ENCODE measurements around the gene ESD. TPM values are rescaled to one million over a fixed set of nuclear protein-coding genes. Genes with fewer than 3 reads are reported as not detected.

Gene ESD
- total RNA-seq, 1 experiment from 2014 or later: 78.8 TPM

GRCh38 chr13:46817095-46817494 lies 20.1 kb upstream of the ESD start:
- H3K9me3 Mint-ChIP-seq: peaks cover 4 to 10% of the 10 kb centered on the region in 2 experiments
- H4K91ac ChIP-seq (ENCODE audit: insufficient read length, low read depth, low read length): no peak overlapping the region
- H2BK5ac ChIP-seq (ENCODE audit: insufficient read length, low read length): no peak overlapping the region
- H2AK5ac ChIP-seq (ENCODE audit: insufficient read length, low read length): no peak overlapping the region
- H3K27ac ChIP-seq (ENCODE audit: insufficient read length, low read depth, low read length): no peak overlapping the region
- H3K23me2 ChIP-seq (ENCODE audit: insufficient read length, low read depth, low read length, poor library complexity, severe bottlenecking): no peaks in the 10 kb centered on the region
- no peak for DNase-seq
- WGBS (ENCODE audit: extremely low coverage, insufficient read length, low lambda C conversion rate): no CpG with 5 or more reads among the region's 1 CpG
- H3K27me3 Mint-ChIP-seq (ENCODE audit: low read depth): no peaks in the 10 kb centered on the region; the same call in 1 of the 2 replicates
- H2AFZ ChIP-seq (ENCODE audit: low read length): no peak overlapping the region
- H3K4me1 ChIP-seq (ENCODE audit: insufficient read depth, low read length): no peaks in the 10 kb centered on the region
- no peak for TF ChIP-seq CTCF (conservative IDR thresholded peaks at IDR 0.05)
- H3K36me3 Mint-ChIP-seq (ENCODE audit: insufficient read depth in 1 of 3, low read depth in 3 of 3): peaks cover 0 to 4% (median 0%) of the 10 kb centered on the region in 3 experiments; a peak in 4 of 7 replicates
- no peak overlapping the region for H3K9ac ChIP-seq (ENCODE audit: extremely low read depth, insufficient read length, low read length)
- no peak overlapping the region for H3K23ac ChIP-seq (ENCODE audit: insufficient read length, low read depth, low read length)
- no peak overlapping the region for H3K4ac ChIP-seq (ENCODE audit: low read depth, low read length)
- no peaks in the 10 kb centered on the region for H3K27me3 ChIP-seq (ENCODE audit: insufficient read depth, low read length)
- no peak overlapping the region for H2BK20ac ChIP-seq (ENCODE audit: low read depth, low read length, poor library complexity, severe bottlenecking)
- no peak overlapping the region for H3K4me3 Mint-ChIP-seq
- H4K20me1 ChIP-seq (ENCODE audit: control insufficient read depth, insufficient read depth, insufficient read length): no peaks in the 10 kb centered on the region
- no peaks in the 10 kb centered on the region for H3K79me1 ChIP-seq (ENCODE audit: insufficient read depth, low read depth, low read length, poor library complexity, severe bottlenecking)
- H3K14ac ChIP-seq (ENCODE audit: insufficient read depth, low read length): no peak overlapping the region
- no peak overlapping the region for H3K56ac ChIP-seq (ENCODE audit: insufficient read length, low read depth, low read length)
- 0 out of 7 replicates have a peak overlapping the region, but pooled peaks of 1 of the 3 experiments have one; percentile 21 for H3K27ac Mint-ChIP-seq
- H3K79me2 ChIP-seq (ENCODE audit: insufficient read depth, low read length): no peaks in the 10 kb centered on the region
- H3K4me2 ChIP-seq (ENCODE audit: insufficient read depth, insufficient read length, low read length): no peak overlapping the region
- H3K9me3 ChIP-seq (ENCODE audit: control insufficient read depth, low read depth, low read length): no peaks in the 10 kb centered on the region
- H3T11ph ChIP-seq (ENCODE audit: low read length): no peak overlapping the region
- H2BK12ac ChIP-seq (ENCODE audit: insufficient read length, low read depth, low read length): no peak overlapping the region
- H3K18ac ChIP-seq (ENCODE audit: insufficient read length, low read depth, low read length): no peak overlapping the region
- H2BK15ac ChIP-seq (ENCODE audit: low read depth, low read length): no peak overlapping the region
- no peak overlapping the region for H2BK120ac ChIP-seq (ENCODE audit: low read depth, low read length, poor library complexity, severe bottlenecking)
- H4K8ac ChIP-seq (replicated peaks; ENCODE audit: insufficient read length, low read depth, low read length): no peak overlapping the region
- H4K5ac ChIP-seq (ENCODE audit: insufficient read length, low read depth, low read length): no peak overlapping the region
- peaks cover 9% of the 10 kb centered on the region in 2 experiments for H3K4me1 Mint-ChIP-seq
